ENCODE results near the gene PHLPP1.

GRCh38 chr18:62939433-62939832 lies 224.1 kb downstream of the PHLPP1 start:
- no peak for TF ChIP-seq YY1 (IDR thresholded peaks at IDR 0.05; ENCODE audit: low read depth)
- no peak for TF ChIP-seq TAF1 (IDR thresholded peaks at IDR 0.05; ENCODE audit: low read depth)
